Gastrocnemius medialis (tissue), 4 donors: Measurements from ENCODE around the gene CRYBG3. TPM values are rescaled to one million over a fixed set of nuclear protein-coding genes. Genes with fewer than 3 reads are reported as not detected.

ENCODE experiments used
- ATAC-seq, 2 donors: fragments of 150-250 bp; one replicate each; pipeline ENCODE4 v1.9.1; 2016
- DNase-seq, 2 donors: peaks; one replicate each; pipeline ENCODE4 v3.0.0-alpha.2; 2019
- H3K27ac ChIP-seq, 4 donors: fragments of 200-600 bp; sonication (generic); 1 replicate in 1 of 4; 2 replicates in 3 of 4; pipeline ENCODE4 v1.5.1; 2016 to 2018; ENCODE audit warnings: mild to moderate bottlenecking in 2 of 4, moderate library complexity in 1 of 4
- H3K27me3 ChIP-seq, 3 donors: fragments of 200-600 bp; sonication (generic) in 2 of 3; 1 replicate in 1 of 3; 2 replicates in 2 of 3; pipeline versions ENCODE4 v1.5.1 to v1.6.0; 2016 to 2019; ENCODE audit warnings: mild to moderate bottlenecking in 1 of 3, moderate library complexity in 1 of 3
- H3K36me3 ChIP-seq, 2 donors: fragments of 200-600 bp; sonication (generic) in 1 of 2; one replicate each; pipeline ENCODE4 v1.5.1; 2017 to 2018
- H3K4me1 ChIP-seq, 2 donors: fragments of 200-600 bp; sonication (generic) in 1 of 2; one replicate each; pipeline ENCODE4 v1.5.1; 2016 to 2017; ENCODE audit warnings: mild to moderate bottlenecking in 2 of 2
- H3K4me3 ChIP-seq, 4 donors: fragments of 200-600 bp; sonication (generic) in 3 of 4; 1 replicate in 1 of 4; 2 replicates in 3 of 4; pipeline ENCODE4 v1.5.1; 2016 to 2019; ENCODE audit warnings: mild to moderate bottlenecking in 2 of 4
- H3K9me3 ChIP-seq, 3 donors: fragments of 200-600 bp; sonication (generic) in 2 of 3; 1 replicate in 1 of 3; 2 replicates in 2 of 3; pipeline ENCODE4 v1.5.1; 2016 to 2019
- CTCF ChIP-seq, 5 experiments: fragments of 450-650 bp in 3 of 5; fragments of 200-600 bp in 2 of 5; sonication (generic) in 2 of 5; IDR thresholded peaks in 4 of 5; conservative IDR thresholded peaks in 1 of 5; 1 replicate in 4 of 5; 2 replicates in 1 of 5; pipeline ENCODE4 v1.5.1; 2016 to 2019; ENCODE audit warnings: antibody characterized with exemption in 5 of 5, mild to moderate bottlenecking in 3 of 5, moderate library complexity in 3 of 5
- POLR2A ChIP-seq, 2 donors: fragments of 450-650 bp; IDR thresholded peaks; one replicate each; pipeline ENCODE4 v1.6.1; 2017; ENCODE audit warnings: antibody characterized with exemption in 2 of 2, mild to moderate bottlenecking in 2 of 2, moderate library complexity in 2 of 2
- in situ Hi-C, 4 donors: fragments of 200-750 bp; cut with MboI; loops; one replicate each; pipeline versions ENCODE4 v1.15.0 to v1.8.0; 2017; ENCODE audit warnings: low sequenced_read_pairs in 4 of 4
- intact Hi-C: fragments of 100-400 bp; cut with DNase I; formaldehyde crosslinking; loops from one replicate; pipeline ENCODE4 v1.15.1; 2023; ENCODE audit warnings: low total_unique reads
- total RNA-seq, 4 donors: library from RNA; depleted of rRNA; stranded (reverse); fragments of >200 nt; gene quantifications; one replicate each; pipeline versions ENCODE4 v1.1.0 to v1.2.3, GENCODE V29; 2016

The CRYBG3 gene
- total RNA-seq, 4 donors from 2014 or later: 23.0 to 47.3 (median 24.8) TPM

- intact Hi-C loops (no loop called here), in situ Hi-C loops (no loop called here)
- Histone ChIP-seq H3K27ac (no peak overlapping the region), H3K4me3 (no peak overlapping the region), H3K9me3 (no peaks in the 10 kb centered on the region), H3K4me1 (peaks cover 11 to 15% of the 10 kb centered on the region in 2 donors), H3K36me3 (no peaks in the 10 kb centered on the region), H3K27me3 (no peaks in the 10 kb centered on the region)
- ATAC-seq (no peak), DNase-seq (no peak)
- no peak for TF ChIP-seq POLR2A (IDR thresholded peaks at IDR 0.05)
- TF ChIP-seq CTCF (IDR thresholded peaks at IDR 0.05 in 4 of 5, conservative IDR thresholded peaks at IDR 0.05 in 1 of 5): no peak
These were observed 38.6 kb downstream of the CRYBG3 start for GRCh38 chr3:97860364-97860763.

DNA sequence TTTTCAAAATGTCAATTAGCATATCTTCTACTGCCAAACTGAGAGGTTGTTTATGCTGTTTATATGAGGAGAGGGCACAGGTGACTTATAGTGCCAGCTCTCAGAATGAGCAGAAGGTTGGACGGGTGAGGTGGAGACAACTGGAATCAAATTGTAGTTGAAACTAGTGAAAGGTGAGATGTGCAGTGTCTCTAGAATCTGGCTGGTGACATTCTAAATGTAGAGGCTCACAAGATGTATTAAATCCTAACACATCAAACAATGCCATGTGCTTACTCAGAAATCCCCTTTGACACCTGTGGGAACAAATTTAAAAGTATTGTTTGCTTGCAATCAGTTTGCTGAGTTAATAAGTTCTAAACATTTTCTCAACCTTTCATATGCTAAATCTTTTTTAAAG is 40.8 kb downstream of the CRYBG3 start:
- no peaks in the 10 kb centered on the region for H3K27me3 ChIP-seq
- ATAC-seq (peak; percentile 66 to 75), DNase-seq (no peak)
- TF ChIP-seq CTCF (IDR thresholded peaks at IDR 0.05 in 4 of 5, conservative IDR thresholded peaks at IDR 0.05 in 1 of 5) (no peak), POLR2A (IDR thresholded peaks at IDR 0.05) (no peak)
- in situ Hi-C loops (no loop called here), intact Hi-C loops (no loop called here)
- H3K4me1 ChIP-seq: peaks cover 11 to 15% of the 10 kb centered on the region in 2 donors
- H3K4me3 ChIP-seq: no peak overlapping the region
- H3K36me3 ChIP-seq: no peaks in the 10 kb centered on the region
- no peaks in the 10 kb centered on the region for H3K9me3 ChIP-seq
- H3K27ac ChIP-seq: no peak overlapping the region

DNA sequence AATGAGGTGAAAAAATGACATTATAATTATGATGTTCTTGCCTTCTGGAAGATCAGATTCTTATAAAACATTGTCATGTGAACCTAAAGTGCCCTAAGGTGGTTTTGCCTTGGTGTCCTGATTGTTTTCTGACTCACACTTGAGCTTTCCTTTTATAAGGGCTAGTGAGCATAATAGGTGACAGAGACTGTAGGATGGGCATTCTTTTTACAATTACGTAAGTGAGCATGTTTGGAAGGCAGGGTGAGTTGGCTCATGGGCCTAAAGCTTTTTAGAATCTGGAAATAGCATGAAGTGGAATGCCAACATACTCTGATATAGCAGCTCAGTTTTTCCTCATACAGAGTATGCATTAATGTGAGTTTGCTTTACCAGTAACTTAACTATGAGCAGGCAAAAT is 41.2 kb downstream of the CRYBG3 start:
- TF ChIP-seq POLR2A (IDR thresholded peaks at IDR 0.05): no peak
- TF ChIP-seq CTCF (IDR thresholded peaks at IDR 0.05 in 4 of 5, conservative IDR thresholded peaks at IDR 0.05 in 1 of 5): no peak
- H3K27me3 ChIP-seq: no peaks in the 10 kb centered on the region
- intact Hi-C loops (no loop called here), in situ Hi-C loops (no loop called here)
- H3K9me3 ChIP-seq: no peaks in the 10 kb centered on the region
- H3K4me3 ChIP-seq: no peak overlapping the region
- no peak overlapping the region for H3K27ac ChIP-seq
- peaks cover 11 to 15% of the 10 kb centered on the region in 2 donors for H3K4me1 ChIP-seq
- DNase-seq: no peak
- H3K36me3 ChIP-seq: no peaks in the 10 kb centered on the region
- ATAC-seq: no peak

DNA sequence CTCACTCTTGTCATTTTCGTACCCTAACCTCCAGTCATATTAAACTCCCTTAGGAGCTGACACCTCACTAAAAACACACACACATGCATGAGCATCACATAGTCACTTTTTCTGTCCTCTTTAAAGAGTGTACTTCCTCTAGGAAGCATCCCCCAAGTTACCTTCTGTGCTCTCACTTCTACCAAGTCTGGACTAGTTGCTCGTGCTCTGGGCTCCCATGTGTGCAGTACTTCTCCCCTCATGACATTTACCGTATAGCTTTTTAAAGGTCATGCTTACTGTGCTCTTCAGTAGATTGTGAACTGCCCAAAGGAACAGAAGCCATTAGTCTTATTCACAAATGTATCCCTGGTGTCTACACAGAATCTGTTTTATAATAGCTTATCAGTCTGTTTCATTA is 42.0 kb downstream of the CRYBG3 start:
- H3K4me1 ChIP-seq: peaks cover 11 to 15% of the 10 kb centered on the region in 2 donors
- in situ Hi-C loops (no loop called here), intact Hi-C loops (no loop called here)
- H3K36me3 ChIP-seq: no peaks in the 10 kb centered on the region
- H3K27ac ChIP-seq: no peak overlapping the region
- no peaks in the 10 kb centered on the region for H3K27me3 ChIP-seq
- no peak for TF ChIP-seq POLR2A (IDR thresholded peaks at IDR 0.05)
- no peak for TF ChIP-seq CTCF (IDR thresholded peaks at IDR 0.05 in 4 of 5, conservative IDR thresholded peaks at IDR 0.05 in 1 of 5)
- no peaks in the 10 kb centered on the region for H3K9me3 ChIP-seq
- no peak for ATAC-seq
- H3K4me3 ChIP-seq: no peak overlapping the region
- no peak for DNase-seq

- H3K4me3 ChIP-seq: no peak overlapping the region
- H3K4me1 ChIP-seq: peaks cover 3 to 4% of the 10 kb centered on the region in 2 donors
- TF ChIP-seq CTCF (IDR thresholded peaks at IDR 0.05 in 4 of 5, conservative IDR thresholded peaks at IDR 0.05 in 1 of 5): no peak
- no peak for TF ChIP-seq POLR2A (IDR thresholded peaks at IDR 0.05)
- intact Hi-C loops (no loop called here), in situ Hi-C loops (no loop called here)
- no peaks in the 10 kb centered on the region for H3K27me3 ChIP-seq
- H3K9me3 ChIP-seq: no peaks in the 10 kb centered on the region
- DNase-seq (no peak), ATAC-seq (no peak)
- H3K36me3 ChIP-seq: peaks cover 0 to 11% of the 10 kb centered on the region in 2 donors
- H3K27ac ChIP-seq: no peak overlapping the region
These were observed 49.4 kb downstream of the CRYBG3 start for GRCh38 chr3:97871186-97871585.
